Retinal pigment epithelial cell (primary cell): ENCODE measurements around the gene DGCR8.

Experiments used
- DNase-seq: peaks from one replicate; pipeline ENCODE4 v3.0.0-alpha.2; 2010; ENCODE audit warnings: low read depth
- H3K4me3 ChIP-seq: 2 replicates; pipeline ENCODE4 v1.5.1; 2011; ENCODE audit warnings: mild to moderate bottlenecking, low read length, control low read depth, moderate library complexity
- TF ChIP-seq, protein P1 (sequence below): conservative IDR thresholded peaks from 2 replicates; pipeline ENCODE4 v1.5.1; 2011; ENCODE audit warnings: low read depth, low read length, control low read depth, inconsistent platforms

Gene DGCR8

DNA sequence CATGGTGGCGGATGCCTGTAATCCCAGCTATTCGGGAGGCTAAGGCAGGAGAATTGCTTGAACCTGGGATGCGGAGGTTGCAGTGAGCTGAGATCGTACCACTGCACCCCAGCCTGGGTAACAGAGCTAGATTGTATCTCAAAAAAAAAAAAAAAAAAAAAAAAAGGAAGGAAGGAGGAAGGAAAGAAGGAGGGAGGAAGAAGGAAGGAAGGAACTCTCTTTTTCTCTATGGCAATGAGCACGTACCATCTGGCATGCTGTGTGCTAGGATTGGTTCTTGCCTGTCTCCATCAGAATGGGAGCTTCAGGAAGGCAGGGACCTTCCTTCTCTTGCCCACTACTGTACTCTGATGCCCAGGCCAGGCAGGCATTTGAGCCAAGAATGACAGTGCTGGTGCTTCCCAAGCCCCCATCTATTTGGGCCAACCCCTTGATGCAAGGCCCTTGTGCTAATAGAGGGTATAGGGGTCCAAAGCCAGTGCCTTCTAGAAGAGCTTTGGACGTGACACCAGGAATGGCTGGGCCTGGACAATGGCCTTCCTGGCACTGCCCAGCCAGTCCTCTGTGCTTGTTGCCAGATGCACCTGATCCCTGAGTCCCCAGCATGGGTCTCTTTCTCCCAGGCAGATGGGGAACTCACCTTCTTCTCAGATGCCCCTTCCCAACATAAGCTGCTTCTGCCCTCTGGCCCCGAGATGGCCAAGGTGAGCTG is 10.6 kb upstream of the DGCR8 start:
- no peak overlapping the region for H3K4me3 ChIP-seq
- no peak for DNase-seq
- TF ChIP-seq, protein P1, sequence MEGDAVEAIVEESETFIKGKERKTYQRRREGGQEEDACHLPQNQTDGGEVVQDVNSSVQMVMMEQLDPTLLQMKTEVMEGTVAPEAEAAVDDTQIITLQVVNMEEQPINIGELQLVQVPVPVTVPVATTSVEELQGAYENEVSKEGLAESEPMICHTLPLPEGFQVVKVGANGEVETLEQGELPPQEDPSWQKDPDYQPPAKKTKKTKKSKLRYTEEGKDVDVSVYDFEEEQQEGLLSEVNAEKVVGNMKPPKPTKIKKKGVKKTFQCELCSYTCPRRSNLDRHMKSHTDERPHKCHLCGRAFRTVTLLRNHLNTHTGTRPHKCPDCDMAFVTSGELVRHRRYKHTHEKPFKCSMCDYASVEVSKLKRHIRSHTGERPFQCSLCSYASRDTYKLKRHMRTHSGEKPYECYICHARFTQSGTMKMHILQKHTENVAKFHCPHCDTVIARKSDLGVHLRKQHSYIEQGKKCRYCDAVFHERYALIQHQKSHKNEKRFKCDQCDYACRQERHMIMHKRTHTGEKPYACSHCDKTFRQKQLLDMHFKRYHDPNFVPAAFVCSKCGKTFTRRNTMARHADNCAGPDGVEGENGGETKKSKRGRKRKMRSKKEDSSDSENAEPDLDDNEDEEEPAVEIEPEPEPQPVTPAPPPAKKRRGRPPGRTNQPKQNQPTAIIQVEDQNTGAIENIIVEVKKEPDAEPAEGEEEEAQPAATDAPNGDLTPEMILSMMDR, result no peak

DNA sequence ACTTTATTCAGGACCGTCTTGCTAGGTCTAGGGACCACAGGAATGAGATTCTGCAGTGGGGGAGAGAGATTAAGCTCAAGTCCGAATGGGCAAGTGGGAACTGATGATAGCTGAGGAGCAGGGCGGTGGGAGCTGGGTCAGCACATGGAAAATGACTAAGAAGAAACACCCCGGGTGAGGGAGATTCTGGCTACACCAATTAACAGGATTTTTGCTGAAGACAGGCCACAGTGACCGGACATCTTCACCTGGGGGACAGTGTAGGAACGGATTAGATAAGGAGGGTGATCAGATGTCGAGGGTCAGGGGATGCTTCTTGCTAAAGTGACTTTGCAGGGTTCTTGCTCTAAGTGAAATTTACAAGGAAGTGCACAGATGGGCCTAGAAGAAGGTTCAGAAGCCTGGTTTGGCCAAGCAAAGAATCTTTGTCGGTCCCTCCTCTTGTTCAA is 8.5 kb upstream of the DGCR8 start:
- TF ChIP-seq, protein P1, result no peak
- H3K4me3 ChIP-seq, result no peak overlapping the region
- no peak for DNase-seq

DNA sequence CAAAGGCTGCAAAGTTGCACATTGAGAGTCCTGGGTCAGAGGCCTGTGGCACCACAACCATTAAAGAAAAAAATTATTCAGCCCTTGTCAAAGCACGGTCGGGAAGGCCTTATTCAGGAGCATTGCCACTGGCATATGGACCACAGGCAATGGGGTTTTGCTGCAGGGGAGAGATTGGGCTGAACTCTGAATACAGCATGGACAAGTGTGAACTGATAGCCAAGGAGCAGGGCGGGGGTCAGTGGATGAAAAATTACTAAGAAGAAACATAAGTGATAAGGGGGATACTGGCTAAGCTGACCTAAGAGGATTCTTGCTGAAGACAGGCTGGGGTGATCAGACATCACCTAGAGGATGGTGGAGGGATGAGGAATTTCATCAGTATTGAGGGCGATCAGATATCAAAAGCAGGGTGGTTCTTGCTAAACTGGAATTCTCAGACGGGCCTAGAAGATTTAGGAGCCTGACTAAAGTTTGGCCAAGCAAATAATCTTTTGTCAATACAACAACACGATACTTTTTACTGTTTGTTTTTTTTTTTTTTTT is 3.3 kb upstream of the DGCR8 start:
- H3K4me3 ChIP-seq, result no peak overlapping the region
- TF ChIP-seq, protein P1, result no peak
- no peak for DNase-seq

DNA sequence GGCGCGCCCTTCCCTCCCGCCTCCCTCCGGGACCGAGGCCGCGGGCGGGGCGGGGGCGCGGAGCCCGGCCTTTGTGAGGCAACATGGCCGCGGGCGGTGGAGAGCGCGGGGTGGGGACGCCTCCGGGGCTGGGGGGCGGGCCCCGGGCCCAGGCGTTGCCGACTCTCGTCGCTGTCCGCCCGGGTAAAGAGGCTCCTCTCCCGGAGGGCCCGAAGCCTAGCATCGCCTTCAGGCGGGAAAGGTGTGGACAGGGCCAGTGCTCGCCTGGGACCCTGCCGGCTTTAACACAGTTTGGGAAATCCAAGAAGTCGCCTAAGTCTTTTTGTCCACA is 369 bp downstream of the DGCR8 start:
- H3K4me3 ChIP-seq, result peak overlapping the region; percentile 91
- no peak for DNase-seq
- TF ChIP-seq, protein P1, result no peak

DNA sequence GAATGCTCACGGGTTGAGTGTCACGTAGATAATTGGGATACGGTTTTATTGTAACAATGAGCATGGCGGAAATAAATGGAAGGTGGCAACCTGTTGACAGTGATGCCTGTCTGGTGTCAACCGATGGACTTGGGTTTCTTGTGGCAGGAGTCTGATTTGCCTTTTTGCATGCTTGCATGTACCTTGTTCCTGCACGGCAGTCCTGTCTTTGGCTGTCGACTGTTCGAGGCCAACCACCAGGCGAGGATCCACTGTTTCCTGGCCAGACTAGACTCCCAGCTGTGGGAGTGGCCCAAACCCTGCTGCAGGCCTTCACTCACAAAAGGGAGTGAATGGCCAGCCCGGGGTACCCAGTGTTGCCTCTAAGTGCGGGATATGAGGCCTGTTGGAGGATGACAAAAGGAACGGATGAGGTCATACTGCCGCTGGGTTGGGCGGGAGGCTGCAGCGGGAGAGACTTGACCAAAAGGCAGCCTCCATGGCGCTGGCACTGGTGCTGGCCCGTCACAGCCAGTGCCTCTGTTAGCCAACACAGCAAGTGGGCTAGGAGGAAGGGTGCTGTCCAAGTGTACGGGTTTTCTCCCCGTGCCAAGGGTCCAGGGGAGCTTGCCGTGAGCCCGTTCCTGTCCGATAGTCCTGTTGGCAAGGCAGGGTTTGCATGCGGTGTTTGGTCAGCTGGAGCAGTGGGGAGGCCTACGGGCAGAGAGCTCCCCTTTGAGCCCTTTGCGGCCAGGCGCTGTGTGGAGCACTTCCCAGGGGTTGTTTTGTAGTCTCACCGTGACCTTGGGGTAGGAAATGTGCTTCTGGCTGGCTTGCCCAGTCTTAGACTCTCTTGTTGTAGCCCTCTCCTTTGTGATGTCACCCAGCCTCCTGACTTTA is 974 bp downstream of the DGCR8 start:
- TF ChIP-seq, protein P1, result no peak
- H3K4me3 ChIP-seq, result peak overlapping the region; percentile 91
- no peak for DNase-seq

DNA sequence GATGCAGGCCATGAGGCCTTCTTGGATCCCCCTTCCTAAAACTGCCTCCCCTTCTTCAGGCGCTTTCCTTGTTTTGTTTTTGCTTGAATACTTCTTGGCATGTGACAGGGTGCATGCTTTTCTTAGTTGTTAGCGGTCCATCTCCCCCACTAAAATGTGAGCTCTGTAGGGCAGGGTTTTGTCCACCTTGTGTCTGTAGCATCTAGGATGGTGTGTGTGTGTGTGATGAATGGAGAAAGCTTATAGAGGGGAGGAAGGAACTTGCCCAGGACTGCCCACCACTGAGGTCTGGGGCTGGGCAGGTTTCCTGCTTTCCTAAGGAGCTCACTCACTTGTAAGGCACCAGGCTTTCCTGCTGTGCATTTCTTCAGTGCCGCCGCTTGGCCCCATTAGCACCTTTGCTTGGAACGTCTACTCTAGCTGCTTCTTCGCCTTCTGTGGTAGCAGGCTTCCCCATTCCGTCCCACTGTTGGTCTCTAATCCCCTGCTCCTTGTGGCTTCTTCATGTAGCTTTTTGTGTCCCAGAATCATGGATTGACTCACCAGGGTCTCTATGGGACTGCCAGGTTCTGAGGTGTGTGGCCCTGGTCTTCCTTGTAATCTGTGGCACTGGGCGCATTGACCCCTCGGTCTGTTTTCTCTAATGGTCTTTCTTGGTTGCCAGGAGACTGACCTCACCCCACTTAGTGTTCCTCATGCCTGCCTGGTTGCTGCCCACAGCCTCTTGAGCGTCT is 3.3 kb downstream of the DGCR8 start:
- no peak for DNase-seq
- TF ChIP-seq, protein P1, result no peak
- no peak overlapping the region for H3K4me3 ChIP-seq
